ENCODE measurements around the gene MCEMP1. TPM values are rescaled to one million over a fixed set of nuclear protein-coding genes. Genes with fewer than 3 reads are reported as not detected.

MCEMP1 gene
- total and polyA plus RNA-seq, 2 of the 13 experiments (the other 11 are each of a cell fraction or from before 2014, with no cell fraction given): not detected

- TF ChIP-seq MZF1 (CRISPR knock-in tag; IDR thresholded peaks at IDR 0.05; ENCODE audit: borderline replicate concordance): no peak
- TF ChIP-seq NR1H2 (CRISPR knock-in tag; IDR thresholded peaks at IDR 0.05; ENCODE audit: borderline replicate concordance, low read depth): no peak
- TF ChIP-seq ZHX1 (CRISPR knock-in tag; IDR thresholded peaks at IDR 0.05; ENCODE audit: low read depth): no peak
- TF ChIP-seq ZNF350 (CRISPR knock-in tag; IDR thresholded peaks at IDR 0.05; ENCODE audit: borderline replicate concordance, low read depth): no peak
- no peak for TF ChIP-seq ZFP37 (CRISPR knock-in tag; IDR thresholded peaks at IDR 0.05; ENCODE audit: borderline replicate concordance)
- TF ChIP-seq ARID2 (CRISPR knock-in tag; IDR thresholded peaks at IDR 0.05; ENCODE audit: borderline replicate concordance): no peak
- no peak for TF ChIP-seq ATF3 (CRISPR knock-in tag; IDR thresholded peaks at IDR 0.05)
- 0 out of 2 replicates have a peak, but pooled peaks have one; percentile 48 for TF ChIP-seq ZNF33B (CRISPR knock-in tag; IDR thresholded peaks at IDR 0.05)
- TF ChIP-seq ARID5B (CRISPR knock-in tag; IDR thresholded peaks at IDR 0.05): peak; percentile 33; the same call in 1 of the 2 replicates
- TF ChIP-seq SATB2 (CRISPR knock-in tag; IDR thresholded peaks at IDR 0.05): no peak
- TF ChIP-seq ONECUT2 (CRISPR knock-in tag; IDR thresholded peaks at IDR 0.05): no peak
- no peak; a peak in 1 of 4 replicates for TF ChIP-seq NR2F1 (CRISPR knock-in tag; IDR thresholded peaks at IDR 0.05)
- TF ChIP-seq ZNF746 (CRISPR knock-in tag; IDR thresholded peaks at IDR 0.05): no peak
- no peak for TF ChIP-seq TRIM24 (CRISPR knock-in tag; IDR thresholded peaks at IDR 0.05)
- no peak for TF ChIP-seq ZFP36L2 (CRISPR knock-in tag; IDR thresholded peaks at IDR 0.05)
- TF ChIP-seq MED13 (CRISPR knock-in tag; IDR thresholded peaks at IDR 0.05): no peak
- no peak for TF ChIP-seq ZNF3 (CRISPR knock-in tag; IDR thresholded peaks at IDR 0.05)
- no peak for TF ChIP-seq ARNT (IDR thresholded peaks at IDR 0.05)
- TF ChIP-seq ZBTB2 (CRISPR knock-in tag; IDR thresholded peaks at IDR 0.05; ENCODE audit: low read depth): no peak
- no peak for TF ChIP-seq NONO (IDR thresholded peaks at IDR 0.05)
- TF ChIP-seq NONO (CRISPR knock-in tag; conservative IDR thresholded peaks at IDR 0.05): no peak; the same call in 1 of the 2 replicates
- peak; percentile 62; the same call in 1 of the 2 replicates for TF ChIP-seq KDM5A (IDR thresholded peaks at IDR 0.05; ENCODE audit: borderline replicate concordance, low read length)
- TF ChIP-seq ZSCAN22 (CRISPR knock-in tag; IDR thresholded peaks at IDR 0.05): no peak
These were observed 3.9 kb downstream of the MCEMP1 start, which contains the start of gene TRAPPC5 (continued) for GRCh38 chr19:7680606-7681339.

All from HepG2 (cell line).